ENCODE data around the gene LTK.

The LTK gene

GRCh38 chr15:41523097-41523496 is 9.5 kb upstream of the LTK start:
- no peak for DNase-seq

- no peak for DNase-seq
These were observed 8.0 kb upstream of the LTK start for GRCh38 chr15:41521614-41522013.

- DNase-seq: no peak
These were observed 7.0 kb upstream of the LTK start for GRCh38 chr15:41520636-41521035.

GRCh38 chr15:41517895-41518449 is 4.3 kb upstream of the LTK start:
- no peak for DNase-seq

GRCh38 chr15:41512940-41513505 is 604 bp downstream of the LTK start:
- DNase-seq: no peak

- no peak for DNase-seq
These were observed 1.1 kb downstream of the LTK start for GRCh38 chr15:41512512-41512939.

- no peak for DNase-seq
These were observed 1.7 kb downstream of the LTK start for GRCh38 chr15:41511899-41512369.

- DNase-seq: no peak
These were observed 2.2 kb downstream of the LTK start for GRCh38 chr15:41511331-41511898.

GRCh38 chr15:41510728-41511127 is 2.9 kb downstream of the LTK start:
- no peak for DNase-seq

- DNase-seq: no peak
These were observed 5.8 kb downstream of the LTK start for GRCh38 chr15:41507820-41508290.

GRCh38 chr15:41506796-41507341 is 6.8 kb downstream of the LTK start:
- DNase-seq: no peak

- no peak for DNase-seq
These were observed 7.9 kb downstream of the LTK start for GRCh38 chr15:41505776-41506175.

GRCh38 chr15:41504751-41505492 is 8.7 kb downstream of the LTK start:
- DNase-seq: no peak

- DNase-seq: no peak
These were observed 10.0 kb downstream of the LTK start for GRCh38 chr15:41503669-41504010.

- no peak for DNase-seq
These were observed 10.6 kb downstream of the LTK start for GRCh38 chr15:41502795-41503668.

GRCh38 chr15:41501931-41502794 is 11.5 kb downstream of the LTK start:
- peak; percentile 29 for DNase-seq

GRCh38 chr15:41501191-41501917 is 12.3 kb downstream of the LTK start:
- peak; percentile 33 for DNase-seq

- no peak for DNase-seq
These were observed 14.3 kb downstream of the LTK start for GRCh38 chr15:41499109-41499851.

GRCh38 chr15:41498657-41499056 is 15.0 kb downstream of the LTK start:
- no peak for DNase-seq

All from stimulated activated CD4-positive, alpha-beta T cell treated with anti-CD3 and anti-CD28 coated beads, Interleukin-12 subunit alpha, Interleukin-12 subunit beta, amount 100 ng/mL, for 4 hours (primary cell).